GM23338 (cell line): ENCODE measurements around the gene EN2. TPM values are rescaled to one million over a fixed set of nuclear protein-coding genes. Genes with fewer than 3 reads are reported as not detected.
A peak's percentile ranks its signal among the peaks of the same experiment; 100 is the strongest.

ENCODE experiments used
- ATAC-seq: fragments of 200-7000 bp; cut with Tn5 transposase; 3 replicates; pipeline ENCODE4 v1.9.1; 2020
- DNase-seq: peaks from one replicate; pipeline ENCODE4 v3.0.0-alpha.2; 2015; ENCODE audit warnings: low spot score
- H2AFZ ChIP-seq: fragments of 200-600 bp; sonication (generic); 2 replicates; pipeline ENCODE4 v1.8.0; 2016; ENCODE audit warnings: antibody characterized with exemption, mild to moderate bottlenecking, moderate library complexity
- H3F3A ChIP-seq: fragments of 200-600 bp; sonication (generic); replicated peaks from 2 replicates; pipeline ENCODE4 v1.8.0; 2017; ENCODE audit warnings: antibody characterized with exemption, mixed run types, low read depth
- H3K27ac ChIP-seq: fragments of 200-600 bp; sonication (generic); 2 replicates; pipeline ENCODE4 v1.6.1; 2016; ENCODE audit warnings: low read depth
- H3K27me3 ChIP-seq: fragments of 200-600 bp; sonication (generic); 2 replicates; pipeline ENCODE4 v1.8.0; 2016; ENCODE audit warnings: mild to moderate bottlenecking, mixed run types, moderate library complexity; ENCODE audit not compliant: insufficient read depth
- H3K36me3 ChIP-seq: fragments of 200-600 bp; sonication (generic); 2 replicates; pipeline ENCODE4 v1.8.0; 2016; ENCODE audit warnings: mild to moderate bottlenecking; ENCODE audit not compliant: insufficient read depth
- H3K4me1 ChIP-seq: fragments of 200-600 bp; sonication (generic); 2 replicates; pipeline ENCODE4 v1.8.0; 2016; ENCODE audit warnings: mild to moderate bottlenecking, moderate library complexity; ENCODE audit not compliant: insufficient read depth
- H3K4me2 ChIP-seq: fragments of 200-600 bp; sonication (generic); 2 replicates; pipeline ENCODE4 v1.7.1; 2017; ENCODE audit warnings: mixed run types
- H3K4me3 ChIP-seq: fragments of 200-600 bp; sonication (generic); 2 replicates; pipeline ENCODE4 v1.6.1; 2016; ENCODE audit warnings: mixed run types
- H3K79me2 ChIP-seq: fragments of 200-600 bp; sonication (generic); replicated peaks from 2 replicates; pipeline ENCODE4 v1.8.0; 2017; ENCODE audit warnings: mild to moderate bottlenecking; ENCODE audit not compliant: insufficient read depth
- H3K9me2 ChIP-seq: fragments of 200-600 bp; sonication (generic); 2 replicates; pipeline ENCODE4 v1.8.0; 2017; ENCODE audit not compliant: insufficient read depth
- H4K20me1 ChIP-seq: fragments of 200-600 bp; sonication (generic); replicated peaks from 2 replicates; pipeline ENCODE4 v1.8.0; 2017; ENCODE audit warnings: mild to moderate bottlenecking; ENCODE audit not compliant: insufficient read depth
- H3K27ac Mint-ChIP-seq: 2 replicates; pipeline ENCODE4 v1.8.0; 2020; ENCODE audit warnings: inconsistent platforms, mild to moderate bottlenecking, moderate library complexity, mixed read lengths
- H3K27me3 Mint-ChIP-seq: 3 replicates; pipeline ENCODE4 v1.8.0; 2022; ENCODE audit warnings: low read depth, mild to moderate bottlenecking, moderate library complexity, mixed read lengths, inconsistent platforms; ENCODE audit not compliant: insufficient read depth, poor library complexity
- H3K36me3 Mint-ChIP-seq: 3 replicates; pipeline ENCODE4 v1.8.0; 2021; ENCODE audit warnings: low read depth, mild to moderate bottlenecking, inconsistent platforms, moderate library complexity, mixed read lengths
- H3K4me1 Mint-ChIP-seq: 3 replicates; pipeline ENCODE4 v1.8.0; 2020; ENCODE audit warnings: mild to moderate bottlenecking, inconsistent platforms, mixed read lengths
- H3K4me3 Mint-ChIP-seq: 3 replicates; pipeline ENCODE4 v1.8.0; 2021; ENCODE audit warnings: moderate library complexity, mild to moderate bottlenecking, inconsistent platforms, mixed read lengths
- H3K9me3 Mint-ChIP-seq: 3 replicates; pipeline ENCODE4 v1.8.0; 2020; ENCODE audit warnings: moderate library complexity, mild to moderate bottlenecking, inconsistent platforms, mixed read lengths
- CREB1 ChIP-seq: fragments of 250-450 bp; sonication (Bioruptor Pico); IDR thresholded peaks from 2 replicates; pipeline ENCODE4 v1.5.0; 2020; ENCODE audit warnings: low read depth, mild to moderate bottlenecking, moderate library complexity
- CTCF ChIP-seq, 2 experiments: fragments of 200-600 bp in 1 of 2; sonication (generic) in 1 of 2; conservative IDR thresholded peaks; 2 replicates each; pipeline versions ENCODE4 v1.5.1 to v1.6.1; 2016 to 2017; ENCODE audit warnings: antibody characterized with exemption in 2 of 2, low read depth in 2 of 2, mild to moderate bottlenecking in 2 of 2, moderate library complexity in 1 of 2
- EZH2 ChIP-seq: fragments of 200-600 bp; sonication (generic); IDR thresholded peaks from one replicate; pipeline ENCODE4 v1.8.0; 2017; ENCODE audit warnings: antibody characterized with exemption, mild to moderate bottlenecking, low read depth; ENCODE audit not compliant: unreplicated experiment
- EZH2phosphoT487 ChIP-seq: fragments of 200-600 bp; sonication (generic); IDR thresholded peaks from one replicate; pipeline ENCODE4 v1.8.1; 2018; ENCODE audit warnings: antibody characterized with exemption; ENCODE audit not compliant: unreplicated experiment
- JUNB ChIP-seq: IDR thresholded peaks from one replicate; pipeline ENCODE4 v1.6.1; 2016; ENCODE audit warnings: antibody characterized with exemption; ENCODE audit not compliant: unreplicated experiment
- NANOG ChIP-seq: IDR thresholded peaks from 2 replicates; pipeline ENCODE4 v1.6.1; 2016; ENCODE audit warnings: antibody characterized with exemption, borderline replicate concordance
- POLR2AphosphoS5 ChIP-seq: IDR thresholded peaks from 2 replicates; pipeline ENCODE4 v1.6.1; 2016; ENCODE audit warnings: antibody characterized with exemption, low read depth
- REST ChIP-seq: IDR thresholded peaks from one replicate; pipeline ENCODE4 v1.6.1; 2018; ENCODE audit warnings: antibody characterized with exemption; ENCODE audit not compliant: unreplicated experiment
- STAT1 ChIP-seq: IDR thresholded peaks from one replicate; pipeline ENCODE4 v1.6.1; 2016; ENCODE audit warnings: antibody characterized with exemption; ENCODE audit not compliant: unreplicated experiment
- ZNF114 ChIP-seq: fragments of 250-450 bp; sonication (Bioruptor Pico); IDR thresholded peaks from 2 replicates; pipeline ENCODE4 v1.5.0; 2020; ENCODE audit warnings: mild to moderate bottlenecking, moderate library complexity
- ZNF331 ChIP-seq: fragments of 250-450 bp; sonication (Bioruptor Pico); IDR thresholded peaks from 2 replicates; pipeline ENCODE4 v1.5.0; 2020; ENCODE audit warnings: low read depth, mild to moderate bottlenecking, moderate library complexity
- long read RNA-seq: library from polyadenylated mRNA; unstranded; transcript quantifications from one replicate; pipeline ENCODE4 v2.0.0, GENCODE V29; 2020; ENCODE audit not compliant: unreplicated experiment
- polyA plus RNA-seq: library from polyadenylated mRNA; unstranded; fragments of >200 nt; fragmentation: Nextera tagmentation; extraction: Ambion mirVana; gene quantifications from 2 replicates; pipeline ENCODE4 v1.2.1, GENCODE V29; 2016
- total RNA-seq: library from RNA; depleted of rRNA; stranded (reverse); fragments of >200 nt; shearing (Covaris generic); gene quantifications from 2 replicates; pipeline ENCODE4 v1.2.3, GENCODE V29; 2014; rRNA removed
- TF ChIP-seq, protein P1 (sequence below): IDR thresholded peaks from 2 replicates; pipeline ENCODE4 v1.6.1; 2016; ENCODE audit warnings: antibody characterized with exemption

EN2 gene
- not detected in 2 replicates for total RNA-seq
- not detected in 2 replicates for polyA plus RNA-seq
- long read RNA-seq: 0 reads

GRCh38 chr7:155458111-155458877 is at the start of gene EN2:
TSS of gene EN2 (plus strand) at chr7:155458129. CDS start at chr7:155458378, 249 bp downstream.
- peaks cover 39% of the 10 kb centered on the region for H3K4me1 ChIP-seq
- H2AFZ ChIP-seq: no peak within 1 kb of the TSS; the same call in 1 of the 2 replicates
- Mint-ChIP-seq H3K4me1 (peaks cover 21% of the 10 kb centered on the region), H3K4me3 (peak within 1 kb of the TSS; percentile 46), H3K9me3 (peaks cover 4% of the 10 kb centered on the region), H3K27ac (no peak within 1 kb of the TSS), H3K27me3 (peaks cover 95% of the 10 kb centered on the region), H3K36me3 (no peaks in the 10 kb centered on the region)
- H3K27me3 ChIP-seq: peaks cover 97% of the 10 kb centered on the region
- DNase-seq: peak; percentile 32
- peaks cover 30% of the 10 kb centered on the region for H4K20me1 ChIP-seq
- H3K27ac ChIP-seq: no peak within 1 kb of the TSS
- H3K36me3 ChIP-seq: no peaks in the 10 kb centered on the region
- H3K9me2 ChIP-seq: no peaks in the 10 kb centered on the region
- peak within 1 kb of the TSS; percentile 74 for H3K4me2 ChIP-seq
- no peaks in the 10 kb centered on the region for H3K79me2 ChIP-seq
- ATAC-seq: peak; percentile 2
- H3K4me3 ChIP-seq: peak within 1 kb of the TSS; percentile 46
- TF ChIP-seq POLR2AphosphoS5 (no peak), STAT1 (no peak), EZH2phosphoT487 (peak; percentile 100), EZH2 (peak; percentile 98)
- H3F3A ChIP-seq: peaks cover 24% of the 10 kb centered on the region; the same call in 1 of the 2 replicates

DNA sequence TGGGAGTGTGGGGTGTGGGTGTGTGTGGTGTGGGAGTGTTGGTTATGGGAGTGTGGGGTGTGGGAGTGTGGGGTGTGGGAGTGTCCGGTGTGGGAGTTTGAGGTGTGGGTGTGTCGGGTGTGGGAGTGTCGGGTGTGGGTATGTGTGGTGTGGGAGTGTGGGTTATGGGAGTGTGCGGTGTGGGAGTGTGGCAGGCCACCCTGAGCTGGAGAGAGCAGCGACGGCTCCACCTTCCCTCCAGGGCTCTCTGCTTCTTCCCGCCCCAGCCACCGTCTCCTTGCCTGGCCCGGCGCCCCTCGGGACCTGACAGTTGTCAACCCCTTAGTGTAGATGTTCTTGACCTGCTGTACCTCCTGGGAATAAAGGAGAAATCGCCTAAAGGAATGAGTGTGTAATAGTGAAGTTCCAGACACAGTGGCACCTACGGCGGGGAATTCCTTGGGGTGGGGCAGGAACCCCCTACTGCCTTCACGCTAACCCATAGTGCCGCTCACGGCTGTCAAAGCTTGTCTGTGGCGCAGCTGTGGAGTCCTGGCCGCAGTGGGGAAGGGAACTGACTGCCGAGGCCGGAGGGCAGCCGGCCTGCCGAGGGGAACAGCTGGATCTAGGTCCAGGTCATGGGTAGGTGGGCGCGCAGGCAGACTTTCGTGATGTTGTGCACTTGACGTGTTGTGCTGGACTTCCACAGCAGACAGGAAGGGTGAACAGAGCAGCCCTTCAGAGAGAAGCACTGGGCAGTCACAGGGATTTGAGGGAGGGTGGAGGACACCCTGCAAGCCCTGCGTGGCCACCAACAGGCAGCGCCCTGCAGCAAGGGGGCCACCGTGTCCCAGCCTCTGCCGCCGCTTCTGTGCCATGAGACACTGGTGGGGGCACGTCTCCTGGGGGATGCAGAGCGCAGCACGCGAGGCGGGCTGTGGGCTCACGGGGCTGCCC is 49.0 kb upstream of the EN2 start:
- Mint-ChIP-seq H3K4me3 (no peak overlapping the region), H3K27ac (no peak overlapping the region), H3K4me1 (peaks cover 12% of the 10 kb centered on the region), H3K27me3 (peaks cover 33% of the 10 kb centered on the region), H3K36me3 (no peaks in the 10 kb centered on the region; the same call in 2 of the 3 replicates), H3K9me3 (no peaks in the 10 kb centered on the region)
- Histone ChIP-seq H3F3A (no peaks in the 10 kb centered on the region; the same call in 1 of the 2 replicates), H3K27me3 (no peaks in the 10 kb centered on the region), H3K4me2 (no peak overlapping the region), H2AFZ (no peak overlapping the region), H3K36me3 (no peaks in the 10 kb centered on the region), H3K27ac (no peak overlapping the region), H3K9me2 (no peaks in the 10 kb centered on the region), H3K4me1 (no peaks in the 10 kb centered on the region), H3K79me2 (no peaks in the 10 kb centered on the region), H3K4me3 (no peak overlapping the region), H4K20me1 (no peaks in the 10 kb centered on the region; the same call in 1 of the 2 replicates)
- DNase-seq (peak; percentile 37), ATAC-seq (peak; percentile 40)
- no peak for TF ChIP-seq CTCF (conservative IDR thresholded peaks at IDR 0.05; ENCODE audit: low read depth in 2 of 2)
- TF ChIP-seq NANOG: no peak
- TF ChIP-seq, protein P1, sequence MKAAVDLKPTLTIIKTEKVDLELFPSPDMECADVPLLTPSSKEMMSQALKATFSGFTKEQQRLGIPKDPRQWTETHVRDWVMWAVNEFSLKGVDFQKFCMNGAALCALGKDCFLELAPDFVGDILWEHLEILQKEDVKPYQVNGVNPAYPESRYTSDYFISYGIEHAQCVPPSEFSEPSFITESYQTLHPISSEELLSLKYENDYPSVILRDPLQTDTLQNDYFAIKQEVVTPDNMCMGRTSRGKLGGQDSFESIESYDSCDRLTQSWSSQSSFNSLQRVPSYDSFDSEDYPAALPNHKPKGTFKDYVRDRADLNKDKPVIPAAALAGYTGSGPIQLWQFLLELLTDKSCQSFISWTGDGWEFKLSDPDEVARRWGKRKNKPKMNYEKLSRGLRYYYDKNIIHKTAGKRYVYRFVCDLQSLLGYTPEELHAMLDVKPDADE: no peak
- no peak for TF ChIP-seq CREB1 (CRISPR knock-in tag)
- TF ChIP-seq POLR2AphosphoS5: no peak
- no peak for TF ChIP-seq EZH2phosphoT487
- no peak for TF ChIP-seq ZNF331 (CRISPR knock-in tag)
- no peak for TF ChIP-seq STAT1
- TF ChIP-seq REST: no peak
- TF ChIP-seq EZH2: no peak
- no peak for TF ChIP-seq ZNF114 (CRISPR knock-in tag)
- no peak for TF ChIP-seq JUNB
